Measurements from ENCODE around the gene LBHD1. TPM values are rescaled to one million over a fixed set of nuclear protein-coding genes. Genes with fewer than 3 reads are reported as not detected.

The LBHD1 gene
- total RNA-seq, 3 donors from 2014 or later: 7.4 to 10.6 (median 10.6) TPM

- intact Hi-C loops (cut with DNase I, micrococcal nuclease): no loop called here
- peaks cover 6% of the 10 kb centered on the region for H3K4me1 ChIP-seq (ENCODE audit: low read depth)
- H3K4me3 ChIP-seq: no peak overlapping the region
- no peak for TF ChIP-seq CTCF (IDR thresholded peaks at IDR 0.05)
- H3K36me3 ChIP-seq (ENCODE audit: low read depth): peaks cover 37% of the 10 kb centered on the region
- no peaks in the 10 kb centered on the region for H3K9me3 ChIP-seq
- ATAC-seq (no peak), DNase-seq (peak in 1 of 3 donors; percentile 31)
Measured at GRCh38 chr11:62715150-62716130, 43.4 kb upstream of the LBHD1 start.

GRCh38 chr11:62713343-62713742 is 41.3 kb upstream of the LBHD1 start:
- no peak for TF ChIP-seq CTCF (IDR thresholded peaks at IDR 0.05)
- intact Hi-C loops (cut with DNase I, micrococcal nuclease): no loop called here
- no peaks in the 10 kb centered on the region for H3K9me3 ChIP-seq
- ATAC-seq (peak; percentile 55), DNase-seq (peak in 2 of 3 donors; percentile 47 to 49)
- peaks cover 24% of the 10 kb centered on the region for H3K36me3 ChIP-seq (ENCODE audit: low read depth)
- H3K4me3 ChIP-seq: no peak overlapping the region
- peaks cover 17% of the 10 kb centered on the region for H3K4me1 ChIP-seq (ENCODE audit: low read depth)

GRCh38 chr11:62712861-62713260 is 40.8 kb upstream of the LBHD1 start:
- H3K36me3 ChIP-seq (ENCODE audit: low read depth): peaks cover 19% of the 10 kb centered on the region
- ATAC-seq: no peak
- TF ChIP-seq CTCF (IDR thresholded peaks at IDR 0.05): no peak
- intact Hi-C loops (cut with DNase I, micrococcal nuclease): no loop called here
- no peak for DNase-seq
- peaks cover 22% of the 10 kb centered on the region for H3K4me1 ChIP-seq (ENCODE audit: low read depth)
- H3K4me3 ChIP-seq: no peak overlapping the region
- no peaks in the 10 kb centered on the region for H3K9me3 ChIP-seq

- intact Hi-C loops (cut with DNase I, micrococcal nuclease): no loop called here
Measured at GRCh38 chr11:62712276-62712812, 40.3 kb upstream of the LBHD1 start.

GRCh38 chr11:62710001-62710345 is 37.9 kb upstream of the LBHD1 start:
- ATAC-seq (peak; percentile 3), DNase-seq (peak in 1 of 3 donors; percentile 47)
- TF ChIP-seq CTCF (IDR thresholded peaks at IDR 0.05): no peak
- Histone ChIP-seq H3K4me1 (ENCODE audit: low read depth) (peaks cover 32% of the 10 kb centered on the region), H3K4me3 (no peak overlapping the region), H3K36me3 (ENCODE audit: low read depth) (no peaks in the 10 kb centered on the region), H3K9me3 (no peaks in the 10 kb centered on the region)
- intact Hi-C loops (cut with DNase I, micrococcal nuclease): no loop called here

More at GRCh38 chr11:62712276-62712812, 40.3 kb upstream of the LBHD1 start:
- Histone ChIP-seq H3K36me3 (ENCODE audit: low read depth) (peaks cover 14% of the 10 kb centered on the region), H3K9me3 (no peaks in the 10 kb centered on the region), H3K4me3 (no peak overlapping the region), H3K4me1 (ENCODE audit: low read depth) (peaks cover 22% of the 10 kb centered on the region)
- TF ChIP-seq CTCF (IDR thresholded peaks at IDR 0.05): no peak
- ATAC-seq (no peak), DNase-seq (peak in 1 of 3 donors; percentile 7)

Data from mucosa of descending colon (tissue), 3 donors.